ENCODE measurements around the gene TTC4.
A peak's percentile ranks its signal among the peaks of the same experiment; 100 is the strongest.

Gene TTC4

GRCh38 chr1:54782156-54782555, 66.5 kb downstream of the TTC4 start:
- no peak for DNase-seq (ENCODE audit: low read depth in 2 of 2)

- DNase-seq (ENCODE audit: low read depth in 2 of 2) = no peak
These were observed 66.9 kb downstream of the TTC4 start for GRCh38 chr1:54782588-54782987.

- DNase-seq (ENCODE audit: low read depth in 2 of 2) = no peak
These were observed 68.4 kb downstream of the TTC4 start for GRCh38 chr1:54784066-54784465.

GRCh38 chr1:54786778-54787177, 71.1 kb downstream of the TTC4 start:
- DNase-seq (ENCODE audit: low read depth in 2 of 2) = no peak

- no peak for DNase-seq (ENCODE audit: low read depth in 2 of 2)
These were observed 71.9 kb downstream of the TTC4 start for GRCh38 chr1:54787604-54788003.

- DNase-seq (ENCODE audit: low read depth in 2 of 2) = no peak
These were observed 72.8 kb downstream of the TTC4 start for GRCh38 chr1:54788459-54788858.

- peak; percentile 49 to 60 for DNase-seq (ENCODE audit: low read depth in 2 of 2)
These were observed 76.3 kb downstream of the TTC4 start for GRCh38 chr1:54791880-54792522.

Data from activated CD4-positive, alpha-beta T cell treated with anti-CD3 and anti-CD28 coated beads for 24 hours (primary cell).